HG03432 (cell line): Measurements from ENCODE around the gene SETD3.

Source experiments
- ATAC-seq: cut with Tn5 transposase; IDR thresholded peaks from one replicate; pipeline ENCODE4 v1.9.1; 2021; ENCODE audit warnings: mild to moderate bottlenecking, moderate library complexity; ENCODE audit not compliant: unreplicated experiment

Gene SETD3

GRCh38 chr14:99426265-99426664 is 54.4 kb downstream of the SETD3 start:
- no peak for ATAC-seq

DNA sequence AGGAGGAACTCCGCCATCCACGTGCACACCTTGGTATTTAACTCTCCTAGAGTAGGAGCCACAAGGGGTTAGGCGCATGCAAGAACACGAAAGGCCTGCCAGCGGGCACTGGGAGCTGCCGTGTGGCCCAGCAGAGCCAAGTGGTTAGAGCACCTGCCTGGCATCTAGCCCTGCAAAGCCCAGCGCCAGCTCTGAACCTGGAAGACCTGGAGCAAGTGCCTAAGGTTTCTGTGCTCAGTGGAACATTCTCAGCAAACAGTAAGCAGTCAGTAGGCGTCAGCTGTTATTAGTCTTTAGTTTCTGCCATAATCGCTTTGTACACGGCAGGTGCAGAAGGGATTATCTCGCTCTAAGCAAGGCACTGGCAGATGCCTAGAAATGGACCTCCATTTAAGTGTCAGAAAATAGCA is 55.4 kb downstream of the SETD3 start:
- ATAC-seq: no peak

DNA sequence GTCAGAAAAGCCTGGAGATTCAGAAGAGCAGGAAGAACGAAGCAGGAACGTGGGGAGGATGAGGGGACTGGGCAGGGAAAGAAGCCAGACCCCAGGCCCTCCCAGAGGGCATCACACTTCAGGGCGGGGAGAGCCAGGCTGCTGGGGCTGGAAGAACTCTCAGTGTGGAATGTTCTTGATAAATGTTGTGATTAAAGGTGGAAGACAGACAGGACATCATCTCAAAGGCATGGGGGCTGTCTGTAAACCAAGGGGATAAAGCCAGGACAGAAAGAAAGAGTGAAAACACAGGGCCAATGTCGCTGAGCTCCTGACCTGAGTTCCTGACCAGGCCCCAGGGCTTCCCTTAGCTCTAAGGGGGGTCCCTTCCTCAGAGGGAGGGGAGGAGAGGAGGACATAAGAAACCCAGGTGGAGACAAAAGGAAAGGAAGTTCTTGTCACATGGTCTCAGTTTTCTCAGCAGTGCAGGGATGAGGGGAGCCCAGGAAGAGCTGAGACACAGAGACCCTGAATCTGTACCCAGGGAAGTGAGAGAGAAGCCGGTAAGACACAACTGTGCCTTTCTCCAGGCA is 56.3 kb downstream of the SETD3 start:
- no peak for ATAC-seq

DNA sequence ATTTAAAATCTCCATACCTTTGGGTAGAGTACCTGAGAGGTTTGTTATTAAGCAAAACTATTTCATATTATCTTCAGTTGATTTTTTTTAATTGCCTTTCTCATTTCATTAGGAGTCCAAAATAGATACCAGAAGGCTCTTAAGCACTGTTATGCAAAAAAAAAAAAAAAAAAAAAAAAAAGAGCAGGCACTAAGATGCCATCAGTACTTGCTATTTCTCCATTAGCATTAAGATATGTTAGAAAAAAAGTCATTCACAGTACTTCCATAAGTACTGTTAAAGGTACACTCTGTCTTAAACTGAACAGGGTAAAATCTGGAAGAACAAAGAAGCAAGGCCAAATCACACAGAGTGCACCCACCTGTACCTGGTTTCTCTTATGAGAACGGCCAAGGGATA is 57.2 kb downstream of the SETD3 start:
- ATAC-seq: no peak

DNA sequence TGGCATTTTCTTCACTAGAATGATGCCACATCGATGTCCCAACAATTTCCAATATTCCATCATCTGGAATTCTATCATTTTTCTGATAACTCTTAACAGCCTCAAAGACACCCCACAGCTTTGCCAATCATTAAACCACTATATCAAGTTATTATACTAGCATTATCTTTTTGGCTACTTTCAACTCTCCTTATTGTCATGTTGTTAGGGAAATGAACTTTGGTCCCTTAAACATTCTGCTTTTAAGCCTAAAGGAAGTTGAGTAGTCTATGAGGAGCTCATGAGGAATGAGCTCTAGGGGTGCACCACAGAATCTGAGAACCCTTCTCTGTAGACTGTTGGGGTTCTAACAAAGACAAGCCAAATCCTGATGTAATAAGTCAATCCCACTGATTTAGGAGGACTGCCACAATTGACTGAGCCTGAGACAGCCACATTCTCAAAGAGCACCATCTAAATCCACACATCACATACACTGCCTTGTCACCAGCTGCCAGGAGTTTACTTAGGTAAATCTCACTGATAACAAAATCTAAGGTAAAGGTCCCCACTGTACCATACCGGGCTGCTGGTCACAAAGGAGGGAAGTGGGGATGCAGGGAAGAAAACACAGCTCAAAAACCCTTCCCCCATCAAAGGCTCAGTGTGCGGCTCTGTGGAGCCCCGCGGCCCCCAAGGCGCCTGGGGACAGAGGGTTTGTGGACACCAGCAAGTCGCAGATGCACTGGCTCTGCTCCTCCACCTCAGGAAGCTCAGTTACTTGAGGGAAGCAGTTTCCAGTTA is 58.2 kb downstream of the SETD3 start:
- no peak for ATAC-seq

DNA sequence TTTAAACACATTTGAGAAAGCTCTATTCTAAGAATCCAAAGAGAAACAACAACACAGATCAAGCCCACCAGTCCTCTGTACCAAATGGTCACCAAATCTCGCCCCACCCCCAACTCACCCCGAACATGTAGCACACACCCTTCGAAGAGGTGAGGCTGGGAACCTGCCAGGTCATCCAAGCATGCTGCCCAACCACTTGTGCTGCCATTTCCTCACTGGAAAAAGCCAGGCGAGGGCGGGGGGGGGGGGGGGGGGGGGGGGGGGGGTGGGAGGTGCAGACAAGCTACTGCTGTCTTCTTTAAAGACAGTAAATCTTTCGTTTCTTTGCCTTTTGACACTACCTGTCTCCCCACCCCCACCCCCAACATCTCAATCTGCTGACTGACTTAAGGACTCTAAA is 59.9 kb downstream of the SETD3 start:
- ATAC-seq: no peak

- no peak for ATAC-seq
Observed at GRCh38 chr14:99419905-99420304, 60.8 kb downstream of the SETD3 start.

DNA sequence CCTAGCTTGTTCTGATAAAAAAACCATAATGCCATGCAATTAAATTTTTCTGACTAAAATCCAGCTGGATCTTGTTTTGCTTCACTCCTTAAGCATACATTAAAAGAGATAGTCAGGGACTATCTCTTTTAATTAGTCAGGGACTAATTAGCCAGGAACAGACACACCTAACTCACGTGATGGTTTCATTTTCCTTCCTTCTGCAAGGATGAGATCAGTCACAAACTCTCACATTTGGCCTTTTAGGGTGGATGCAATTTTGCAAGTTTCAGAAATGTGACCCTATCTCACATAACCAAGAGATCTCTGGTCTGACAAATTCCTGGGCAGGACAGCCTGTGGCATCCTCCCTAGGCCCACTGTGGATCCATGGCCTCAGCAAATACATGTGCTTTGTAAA is 62.4 kb downstream of the SETD3 start:
- no peak for ATAC-seq

GRCh38 chr14:99416909-99417308 is 63.8 kb downstream of the SETD3 start:
- ATAC-seq: no peak

DNA sequence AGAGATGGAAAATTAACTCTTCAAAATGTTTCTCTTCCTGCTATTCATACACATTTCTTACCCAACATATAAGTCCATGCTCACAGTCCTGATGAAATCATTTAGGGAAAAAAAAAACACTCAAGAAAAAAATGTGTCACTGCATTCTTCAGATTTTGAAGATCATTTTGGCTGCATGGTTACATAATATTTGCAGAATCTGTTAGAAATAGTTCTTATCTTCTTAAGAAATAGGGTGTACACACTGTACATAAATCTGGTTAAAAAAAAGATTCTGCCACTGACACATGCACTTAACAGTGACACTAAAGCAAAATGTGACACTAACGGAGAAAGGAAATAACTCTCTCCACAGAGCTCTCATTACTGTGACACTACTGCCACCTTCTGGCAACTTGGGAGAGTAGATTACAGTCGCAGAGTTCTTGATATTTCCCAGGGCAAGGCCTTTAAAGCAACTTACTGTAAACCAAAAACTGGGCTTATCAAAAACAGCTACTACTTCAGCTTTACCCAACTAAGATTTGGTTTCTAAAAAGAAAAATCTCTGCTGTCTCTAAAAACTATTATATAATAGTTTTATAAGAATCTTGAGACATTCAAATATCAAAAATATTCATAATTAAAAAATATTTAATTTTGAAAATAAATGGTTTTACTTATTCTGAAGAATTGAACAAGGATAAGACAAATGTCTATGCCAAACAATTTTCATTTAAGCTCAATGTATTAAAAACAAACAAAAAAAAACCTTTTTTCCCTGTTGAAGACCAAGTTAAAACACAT is 65.0 kb downstream of the SETD3 start:
- peak; percentile 88 for ATAC-seq

- ATAC-seq: no peak
Observed at GRCh38 chr14:99413911-99414310, 66.7 kb downstream of the SETD3 start.

DNA sequence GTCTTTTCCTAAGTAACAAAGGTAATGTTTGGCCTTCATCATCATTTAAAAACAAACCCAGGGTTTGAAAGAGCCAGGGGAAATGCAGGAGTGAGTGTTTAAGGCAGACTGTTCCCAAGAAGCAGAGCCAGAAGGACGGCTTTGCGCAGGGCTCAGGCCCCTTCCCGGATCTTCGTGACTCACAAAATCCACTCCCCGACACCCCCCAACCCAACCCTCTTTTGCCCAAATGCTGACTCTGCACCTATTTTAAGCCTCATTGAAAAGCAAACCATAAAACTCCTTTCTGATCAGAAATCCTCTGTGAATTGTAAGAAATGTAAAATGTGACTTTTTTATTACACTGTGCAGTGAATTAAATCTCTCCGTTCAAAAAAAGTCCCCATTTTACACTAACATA is 67.5 kb downstream of the SETD3 start:
- no peak for ATAC-seq

DNA sequence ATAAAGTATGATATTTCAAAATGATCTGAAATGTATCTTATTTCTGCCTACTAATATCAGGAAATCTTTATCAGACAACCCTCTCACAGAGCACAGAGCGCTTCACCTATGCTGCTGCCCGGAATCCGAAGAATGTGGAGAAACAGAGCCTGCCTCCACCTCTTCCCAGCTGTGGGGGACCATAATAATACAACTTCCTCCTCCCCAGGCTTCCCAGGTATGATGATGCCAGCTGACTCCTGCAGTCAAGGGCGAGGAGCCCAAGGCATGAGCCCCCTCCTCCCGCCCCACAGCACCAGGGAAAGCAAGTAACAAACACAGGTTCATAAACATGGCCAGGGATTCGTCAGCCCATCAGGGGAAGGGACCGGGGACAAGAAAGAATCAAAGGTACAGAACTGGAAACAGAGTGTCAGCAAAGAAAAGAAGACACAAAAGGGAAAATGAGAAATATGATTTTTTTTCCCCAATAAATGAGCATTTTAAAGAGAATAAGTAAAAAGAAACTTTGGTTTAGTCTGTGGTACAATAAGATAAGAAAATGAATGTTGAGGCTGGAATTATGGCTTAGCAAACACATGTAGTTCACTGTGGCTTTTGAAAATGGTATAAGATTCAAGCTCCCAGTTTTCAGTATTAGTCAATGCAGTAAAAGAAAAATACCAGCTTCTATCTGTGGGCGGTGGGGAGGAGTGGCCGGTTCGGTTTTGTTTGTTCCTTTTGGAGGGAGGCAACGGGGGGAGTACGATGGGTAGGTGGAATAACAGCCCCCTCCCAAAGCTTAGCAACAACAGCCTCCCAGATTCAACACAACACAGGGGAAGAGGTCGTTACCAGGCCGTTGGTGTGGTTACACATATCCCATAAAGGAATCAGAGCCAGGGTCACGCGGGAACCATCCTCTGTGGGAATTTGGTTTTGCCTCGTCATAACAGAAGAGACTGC is 68.3 kb downstream of the SETD3 start:
- no peak for ATAC-seq

GRCh38 chr14:99410019-99410418 is 70.6 kb downstream of the SETD3 start:
- no peak for ATAC-seq

DNA sequence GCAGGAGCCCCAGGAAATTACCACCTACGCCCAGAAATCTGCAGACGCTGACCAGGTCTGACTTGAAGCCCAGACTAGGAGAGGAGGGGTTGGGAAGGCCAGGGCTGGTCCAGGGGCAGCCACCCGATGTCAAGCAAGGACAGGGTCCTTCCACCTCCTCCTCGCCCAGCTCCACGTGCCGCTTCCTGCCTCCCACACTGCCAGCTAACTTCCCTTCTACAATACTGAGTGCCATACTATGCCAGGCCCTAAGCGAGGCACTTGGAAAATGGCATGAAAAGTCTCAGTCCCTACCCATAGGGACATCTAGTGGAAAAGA is 71.7 kb downstream of the SETD3 start:
- ATAC-seq: no peak

- ATAC-seq: no peak
Observed at GRCh38 chr14:99408286-99408970, 72.2 kb downstream of the SETD3 start.

DNA sequence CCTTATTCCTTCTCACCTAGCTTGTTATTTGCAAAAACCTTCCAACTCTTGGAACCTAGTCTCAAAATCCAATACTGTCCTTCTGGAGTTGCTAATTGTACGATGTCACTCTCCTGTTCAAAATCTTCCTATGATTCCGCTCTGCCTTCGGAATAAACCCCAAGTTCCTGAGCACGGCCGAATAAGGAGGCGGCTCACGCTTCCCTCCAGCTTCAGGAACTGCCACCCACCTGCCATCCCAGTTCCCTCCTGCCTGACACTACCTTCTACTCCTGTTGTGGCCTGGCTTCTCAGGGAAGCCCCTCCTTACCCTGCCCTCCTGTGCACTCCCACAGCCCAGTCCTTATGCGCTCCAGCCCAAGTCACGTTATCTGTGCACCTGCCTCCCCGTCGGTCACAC is 73.2 kb downstream of the SETD3 start:
- ATAC-seq: no peak

- peak; percentile 53 for ATAC-seq
Observed at GRCh38 chr14:99402950-99403349, 77.7 kb downstream of the SETD3 start.

- ATAC-seq: no peak
Observed at GRCh38 chr14:99402285-99402648, 78.4 kb downstream of the SETD3 start.

- peak; percentile 36 for ATAC-seq
Observed at GRCh38 chr14:99401621-99402284, 78.9 kb downstream of the SETD3 start.
